ENCODE data around the gene ZNF678. TPM values are rescaled to one million over a fixed set of nuclear protein-coding genes. Genes with fewer than 3 reads are reported as not detected.

ZNF678 gene
- total RNA-seq, 1 experiment from 2014 or later = 13.0 TPM

GRCh38 chr1:227661495-227661894, 98.1 kb downstream of the ZNF678 start:
- TF ChIP-seq, protein P1, sequence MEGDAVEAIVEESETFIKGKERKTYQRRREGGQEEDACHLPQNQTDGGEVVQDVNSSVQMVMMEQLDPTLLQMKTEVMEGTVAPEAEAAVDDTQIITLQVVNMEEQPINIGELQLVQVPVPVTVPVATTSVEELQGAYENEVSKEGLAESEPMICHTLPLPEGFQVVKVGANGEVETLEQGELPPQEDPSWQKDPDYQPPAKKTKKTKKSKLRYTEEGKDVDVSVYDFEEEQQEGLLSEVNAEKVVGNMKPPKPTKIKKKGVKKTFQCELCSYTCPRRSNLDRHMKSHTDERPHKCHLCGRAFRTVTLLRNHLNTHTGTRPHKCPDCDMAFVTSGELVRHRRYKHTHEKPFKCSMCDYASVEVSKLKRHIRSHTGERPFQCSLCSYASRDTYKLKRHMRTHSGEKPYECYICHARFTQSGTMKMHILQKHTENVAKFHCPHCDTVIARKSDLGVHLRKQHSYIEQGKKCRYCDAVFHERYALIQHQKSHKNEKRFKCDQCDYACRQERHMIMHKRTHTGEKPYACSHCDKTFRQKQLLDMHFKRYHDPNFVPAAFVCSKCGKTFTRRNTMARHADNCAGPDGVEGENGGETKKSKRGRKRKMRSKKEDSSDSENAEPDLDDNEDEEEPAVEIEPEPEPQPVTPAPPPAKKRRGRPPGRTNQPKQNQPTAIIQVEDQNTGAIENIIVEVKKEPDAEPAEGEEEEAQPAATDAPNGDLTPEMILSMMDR (IDR thresholded peaks at IDR 0.05; ENCODE audit: unreplicated experiment) = no peak
- peaks cover 62% of the 10 kb centered on the region for H3K9me3 Mint-ChIP-seq (ENCODE audit: unreplicated experiment)
- ChIA-PET POLR2A (no interaction called here), CTCF (interaction anchor here (0.7 kb wide), 1 partner anchor 428 kb away, joined by 3 read pairs; no protein-coding TSS in a partner anchor)
- H3K27me3 Mint-ChIP-seq (ENCODE audit: insufficient read depth, unreplicated experiment) = no peaks in the 10 kb centered on the region
- BruUV-seq (replicated peaks) = no TSS peak
- intact Hi-C loops (cut with micrococcal nuclease) = no loop called here
- H3K4me1 Mint-ChIP-seq (ENCODE audit: insufficient read depth, unreplicated experiment) = no peaks in the 10 kb centered on the region
- peaks cover 18% of the 10 kb centered on the region for H3K36me3 Mint-ChIP-seq (ENCODE audit: insufficient read depth, unreplicated experiment)
- H3K4me3 Mint-ChIP-seq (ENCODE audit: unreplicated experiment) = no peak overlapping the region
- DNase-seq (ENCODE audit: unreplicated experiment) = no peak
- no peak overlapping the region for H3K27ac Mint-ChIP-seq (ENCODE audit: low read depth, unreplicated experiment)

DNA sequence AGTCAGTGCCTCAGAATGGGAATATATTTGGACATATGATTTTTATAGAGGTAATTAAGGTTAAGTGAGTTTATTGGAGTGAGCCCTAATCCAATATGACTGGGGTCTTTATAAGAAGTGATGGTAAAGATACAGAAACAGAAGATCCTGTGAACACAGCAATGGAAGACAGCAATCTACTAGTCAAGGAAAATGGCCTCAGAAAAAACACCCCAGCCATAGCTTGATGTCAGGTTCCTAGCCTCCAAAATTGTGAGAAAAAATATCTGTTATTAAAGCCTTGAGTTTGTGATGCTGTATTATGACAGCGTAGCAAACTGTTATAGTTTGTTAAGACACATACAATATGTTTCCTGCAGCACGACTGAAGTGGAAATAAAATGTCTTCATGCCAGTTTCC, 99.6 kb downstream of the ZNF678 start:
- POLR2A ChIA-PET = interaction anchor here (0.8 kb wide), 1 partner anchor 182 kb away, joined by 3 read pairs; no protein-coding TSS in a partner anchor
- H3K27me3 Mint-ChIP-seq (ENCODE audit: insufficient read depth, unreplicated experiment) = no peaks in the 10 kb centered on the region
- CTCF ChIA-PET = interaction anchor here (0.9 kb wide), 1 partner anchor 13 kb away, joined by 3 read pairs; no protein-coding TSS in a partner anchor
- DNase-seq (ENCODE audit: unreplicated experiment) = no peak
- intact Hi-C loops (cut with micrococcal nuclease) = no loop called here
- H3K27ac Mint-ChIP-seq (ENCODE audit: low read depth, unreplicated experiment) = no peak overlapping the region
- H3K4me3 Mint-ChIP-seq (ENCODE audit: unreplicated experiment) = no peak overlapping the region
- H3K4me1 Mint-ChIP-seq (ENCODE audit: insufficient read depth, unreplicated experiment) = no peaks in the 10 kb centered on the region
- peaks cover 12% of the 10 kb centered on the region for H3K36me3 Mint-ChIP-seq (ENCODE audit: insufficient read depth, unreplicated experiment)
- TF ChIP-seq, protein P1 (IDR thresholded peaks at IDR 0.05; ENCODE audit: unreplicated experiment) = no peak
- peaks cover 63% of the 10 kb centered on the region for H3K9me3 Mint-ChIP-seq (ENCODE audit: unreplicated experiment)
- BruUV-seq (replicated peaks) = no TSS peak

DNA sequence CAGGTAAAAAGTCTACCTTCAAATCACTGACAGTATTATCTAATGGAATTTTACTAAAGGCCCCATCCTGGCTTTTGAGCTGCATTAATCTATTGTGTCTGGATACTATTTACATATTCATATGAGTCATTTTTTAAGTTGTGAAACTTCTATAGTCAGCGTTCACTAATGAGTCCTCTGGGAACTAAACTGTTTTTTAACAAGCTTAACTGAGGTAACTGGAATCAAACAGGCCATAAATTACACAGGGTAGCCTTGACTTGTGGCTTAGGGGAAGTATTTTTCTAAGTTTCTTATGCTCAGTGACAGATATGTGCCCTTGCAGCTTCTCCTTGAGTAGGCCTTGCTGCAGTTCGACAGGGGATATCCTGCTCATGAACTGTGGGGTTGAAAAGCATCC, 102.9 kb downstream of the ZNF678 start:
- ChIA-PET CTCF (interaction anchor here (0.8 kb wide), 1 partner anchor 270 kb away, joined by 3 read pairs; no protein-coding TSS in a partner anchor), POLR2A (no interaction called here)
- Mint-ChIP-seq H3K4me3 (ENCODE audit: unreplicated experiment) (no peak overlapping the region), H3K27me3 (ENCODE audit: insufficient read depth, unreplicated experiment) (no peaks in the 10 kb centered on the region), H3K4me1 (ENCODE audit: insufficient read depth, unreplicated experiment) (no peaks in the 10 kb centered on the region), H3K36me3 (ENCODE audit: insufficient read depth, unreplicated experiment) (peaks cover 6% of the 10 kb centered on the region), H3K27ac (ENCODE audit: low read depth, unreplicated experiment) (no peak overlapping the region), H3K9me3 (ENCODE audit: unreplicated experiment) (peaks cover 51% of the 10 kb centered on the region)
- intact Hi-C loops (cut with micrococcal nuclease) = no loop called here
- DNase-seq (ENCODE audit: unreplicated experiment) = peak; percentile 16
- no TSS peak for BruUV-seq (replicated peaks)
- TF ChIP-seq, protein P1 (IDR thresholded peaks at IDR 0.05; ENCODE audit: unreplicated experiment) = no peak

DNA sequence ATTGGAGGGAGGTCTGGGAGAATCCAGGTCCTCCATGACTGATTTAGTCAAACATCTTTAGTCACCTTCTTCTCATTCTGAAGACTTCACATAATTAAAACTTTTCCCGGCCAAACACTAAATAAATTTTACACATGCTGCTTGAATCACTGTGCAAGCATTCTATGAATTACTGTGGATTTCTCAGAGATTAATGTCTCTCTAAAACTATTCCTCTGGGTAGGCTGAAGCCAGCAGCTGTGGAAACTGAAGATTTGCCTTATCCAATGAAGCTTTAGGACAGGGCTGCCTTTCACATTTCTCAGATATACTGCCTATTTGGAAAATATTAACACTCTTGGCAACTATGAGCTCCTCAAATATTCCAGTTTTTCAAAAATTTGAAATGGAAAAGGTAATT, 110.1 kb downstream of the ZNF678 start:
- ChIA-PET CTCF (interaction anchor here (0.9 kb wide), 1 partner anchor 70 kb away, joined by 4 read pairs; no protein-coding TSS in a partner anchor), POLR2A (interaction anchor here (0.6 to 1.0 kb wide), 3 partner anchors 55 to 493 kb away, joined by 3 read pairs; no protein-coding TSS in a partner anchor)
- Mint-ChIP-seq H3K27me3 (ENCODE audit: insufficient read depth, unreplicated experiment) (no peaks in the 10 kb centered on the region), H3K9me3 (ENCODE audit: unreplicated experiment) (peaks cover 32% of the 10 kb centered on the region), H3K36me3 (ENCODE audit: insufficient read depth, unreplicated experiment) (peaks cover 6% of the 10 kb centered on the region), H3K4me1 (ENCODE audit: insufficient read depth, unreplicated experiment) (no peaks in the 10 kb centered on the region), H3K27ac (ENCODE audit: low read depth, unreplicated experiment) (no peak overlapping the region), H3K4me3 (ENCODE audit: unreplicated experiment) (no peak overlapping the region)
- TF ChIP-seq, protein P1 (IDR thresholded peaks at IDR 0.05; ENCODE audit: unreplicated experiment) = no peak
- BruUV-seq (replicated peaks) = no TSS peak
- intact Hi-C loops (cut with micrococcal nuclease) = no loop called here
- DNase-seq (ENCODE audit: unreplicated experiment) = no peak
